ENCODE measurements around the gene CDHR2.

The CDHR2 gene

DNA sequence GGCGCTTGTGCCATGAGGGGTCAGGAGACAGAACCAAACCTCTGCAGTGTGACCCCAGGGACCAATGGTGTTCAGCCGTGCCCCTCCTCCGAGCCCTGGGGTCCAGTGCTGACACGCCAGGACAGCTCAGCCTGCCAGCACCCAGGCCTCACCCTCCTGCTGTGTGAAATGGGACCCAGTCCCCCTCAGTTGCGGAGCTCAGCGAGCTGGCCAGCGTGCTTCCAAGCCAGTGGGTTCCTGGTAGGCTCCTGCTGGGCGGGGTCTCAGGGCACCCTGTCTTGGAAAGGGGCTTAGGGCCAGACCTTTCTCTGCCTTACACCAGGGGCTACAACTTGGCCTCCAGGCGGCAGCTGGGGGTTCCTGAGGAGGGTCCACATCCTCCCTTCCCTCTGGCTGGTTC is 16.3 kb upstream of the CDHR2 start:
- Histone ChIP-seq H3K9me2 (replicated peaks; ENCODE audit: insufficient read depth, low read length) (no peaks in the 10 kb centered on the region), H4K20me1 (ENCODE audit: insufficient read depth, low read length) (no peaks in the 10 kb centered on the region), H3K79me2 (ENCODE audit: low read length) (peaks cover 39% of the 10 kb centered on the region), H3K9ac (ENCODE audit: low read length) (no peak overlapping the region), H3K27me3 (replicated peaks; ENCODE audit: insufficient read depth, low read length) (no peaks in the 10 kb centered on the region), H3K36me3 (replicated peaks; ENCODE audit: insufficient read depth, low read length) (no peaks in the 10 kb centered on the region), H3K4me1 (ENCODE audit: low read length) (peaks cover 4% of the 10 kb centered on the region; the same call in 1 of the 2 replicates), H2AFZ (ENCODE audit: low read length) (no peak overlapping the region), H3K4me3 (ENCODE audit: low read length) (no peak overlapping the region), H3F3A (ENCODE audit: insufficient read depth, low read length) (peaks cover 2% of the 10 kb centered on the region; the same call in 1 of the 2 replicates), H3K9me3 (replicated peaks; ENCODE audit: insufficient read depth, low read length) (no peaks in the 10 kb centered on the region), H3K4me2 (ENCODE audit: low read depth, low read length) (no peak overlapping the region), H3K27ac (ENCODE audit: low read length) (no peak overlapping the region)
- TF ChIP-seq CTCF (IDR thresholded peaks at IDR 0.05; ENCODE audit: low read length): no peak
- no peak for TF ChIP-seq EZH2phosphoT487 (IDR thresholded peaks at IDR 0.05; ENCODE audit: low read length)
- no peak for TF ChIP-seq EZH2 (optimal IDR thresholded peaks at IDR 0.05; ENCODE audit: low read depth, low read length)
- no peak for DNase-seq

DNA sequence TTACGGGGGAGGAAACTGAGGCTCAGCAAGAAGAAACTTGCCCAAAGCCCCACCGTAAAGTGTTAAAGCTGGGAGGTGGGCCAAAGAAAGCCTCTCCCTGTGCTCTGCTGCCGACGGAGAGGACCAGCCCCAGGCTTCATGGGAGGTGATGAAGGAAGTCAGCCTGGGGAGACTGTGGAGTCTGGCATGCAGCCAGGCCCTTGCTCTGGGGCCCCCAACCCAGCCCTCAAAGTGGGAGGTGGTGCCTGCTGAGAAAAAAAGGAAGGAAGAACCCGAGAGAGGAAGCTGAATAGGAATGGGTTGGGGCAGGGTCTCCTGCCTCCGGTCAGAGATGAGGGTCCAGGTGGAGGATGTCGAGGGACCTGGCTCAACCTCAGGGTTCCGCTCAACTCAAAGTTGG is 15.8 kb upstream of the CDHR2 start:
- H3K9me2 ChIP-seq (replicated peaks; ENCODE audit: insufficient read depth, low read length): no peaks in the 10 kb centered on the region
- no peak overlapping the region for H3K9ac ChIP-seq (ENCODE audit: low read length)
- H2AFZ ChIP-seq (ENCODE audit: low read length): no peak overlapping the region
- peaks cover 5% of the 10 kb centered on the region; the same call in 1 of the 2 replicates for H3F3A ChIP-seq (ENCODE audit: insufficient read depth, low read length)
- H3K9me3 ChIP-seq (replicated peaks; ENCODE audit: insufficient read depth, low read length): no peaks in the 10 kb centered on the region
- H4K20me1 ChIP-seq (ENCODE audit: insufficient read depth, low read length): no peaks in the 10 kb centered on the region
- TF ChIP-seq EZH2phosphoT487 (IDR thresholded peaks at IDR 0.05; ENCODE audit: low read length) (no peak), EZH2 (optimal IDR thresholded peaks at IDR 0.05; ENCODE audit: low read depth, low read length) (no peak), CTCF (IDR thresholded peaks at IDR 0.05; ENCODE audit: low read length) (no peak)
- peaks cover 39% of the 10 kb centered on the region for H3K79me2 ChIP-seq (ENCODE audit: low read length)
- H3K4me2 ChIP-seq (ENCODE audit: low read depth, low read length): no peak overlapping the region
- DNase-seq: no peak
- H3K4me3 ChIP-seq (ENCODE audit: low read length): no peak overlapping the region
- peaks cover 6% of the 10 kb centered on the region; the same call in 1 of the 2 replicates for H3K4me1 ChIP-seq (ENCODE audit: low read length)
- no peaks in the 10 kb centered on the region for H3K27me3 ChIP-seq (replicated peaks; ENCODE audit: insufficient read depth, low read length)
- H3K27ac ChIP-seq (ENCODE audit: low read length): no peak overlapping the region
- H3K36me3 ChIP-seq (replicated peaks; ENCODE audit: insufficient read depth, low read length): no peaks in the 10 kb centered on the region

DNA sequence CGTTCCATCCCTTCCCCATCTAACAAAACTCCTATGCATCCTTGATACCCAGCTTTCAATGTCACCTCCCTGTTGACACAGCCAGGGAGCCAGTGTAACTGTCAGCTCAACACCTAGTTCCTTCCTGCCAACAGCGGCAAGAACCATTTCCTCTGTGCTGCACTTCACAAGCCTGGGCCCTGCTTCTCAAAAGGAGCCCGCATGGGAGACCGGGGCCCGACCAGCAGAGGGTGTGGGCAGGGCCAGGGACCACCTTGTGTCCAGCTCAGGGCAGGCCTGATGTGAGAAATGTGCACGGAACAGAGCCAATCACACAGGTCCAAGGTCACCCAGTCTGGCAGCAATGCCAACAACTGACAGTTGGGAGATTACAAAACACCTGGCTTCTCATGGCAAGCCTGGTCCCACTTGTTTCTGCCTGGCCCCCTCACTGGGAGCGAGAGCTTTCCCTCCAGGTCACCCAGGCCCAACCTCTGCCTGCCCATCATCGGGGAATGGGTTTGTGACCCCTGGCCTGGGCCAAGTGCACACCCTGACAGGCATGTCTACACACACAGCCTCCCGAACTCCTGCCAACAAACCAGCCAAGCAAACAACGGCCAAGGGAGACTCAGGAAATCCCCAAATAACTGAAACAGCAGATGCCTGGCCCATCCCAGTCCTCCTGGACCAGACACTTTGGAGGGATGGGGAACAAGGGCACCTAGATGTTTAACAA is 15.1 kb upstream of the CDHR2 start:
- Histone ChIP-seq H3K4me3 (ENCODE audit: low read length) (no peak overlapping the region), H3K9me2 (replicated peaks; ENCODE audit: insufficient read depth, low read length) (no peaks in the 10 kb centered on the region), H3K4me1 (ENCODE audit: low read length) (peaks cover 8% of the 10 kb centered on the region; the same call in 1 of the 2 replicates), H3K4me2 (ENCODE audit: low read depth, low read length) (no peak overlapping the region), H3F3A (ENCODE audit: insufficient read depth, low read length) (peaks cover 5% of the 10 kb centered on the region; the same call in 1 of the 2 replicates), H3K9me3 (replicated peaks; ENCODE audit: insufficient read depth, low read length) (no peaks in the 10 kb centered on the region), H3K36me3 (replicated peaks; ENCODE audit: insufficient read depth, low read length) (no peaks in the 10 kb centered on the region), H4K20me1 (ENCODE audit: insufficient read depth, low read length) (no peaks in the 10 kb centered on the region), H3K27me3 (replicated peaks; ENCODE audit: insufficient read depth, low read length) (no peaks in the 10 kb centered on the region), H3K27ac (ENCODE audit: low read length) (no peak overlapping the region), H3K9ac (ENCODE audit: low read length) (no peak overlapping the region), H3K79me2 (ENCODE audit: low read length) (peaks cover 39% of the 10 kb centered on the region), H2AFZ (ENCODE audit: low read length) (no peak overlapping the region)
- DNase-seq: no peak
- no peak for TF ChIP-seq EZH2 (optimal IDR thresholded peaks at IDR 0.05; ENCODE audit: low read depth, low read length)
- no peak for TF ChIP-seq CTCF (IDR thresholded peaks at IDR 0.05; ENCODE audit: low read length)
- no peak for TF ChIP-seq EZH2phosphoT487 (IDR thresholded peaks at IDR 0.05; ENCODE audit: low read length)

Data from MM.1S (cell line).